Measurements from ENCODE around the gene CENPH. TPM values are rescaled to one million over a fixed set of nuclear protein-coding genes. Genes with fewer than 3 reads are reported as not detected.

Gene CENPH
- polyA plus RNA-seq, 1 of the 3 experiments (the other 2 are of a cell fraction): 14.6 TPM

GRCh38 chr5:69160651-69161050 lies 28.7 kb upstream of the CENPH start (continued):
- TF ChIP-seq, protein P1, sequence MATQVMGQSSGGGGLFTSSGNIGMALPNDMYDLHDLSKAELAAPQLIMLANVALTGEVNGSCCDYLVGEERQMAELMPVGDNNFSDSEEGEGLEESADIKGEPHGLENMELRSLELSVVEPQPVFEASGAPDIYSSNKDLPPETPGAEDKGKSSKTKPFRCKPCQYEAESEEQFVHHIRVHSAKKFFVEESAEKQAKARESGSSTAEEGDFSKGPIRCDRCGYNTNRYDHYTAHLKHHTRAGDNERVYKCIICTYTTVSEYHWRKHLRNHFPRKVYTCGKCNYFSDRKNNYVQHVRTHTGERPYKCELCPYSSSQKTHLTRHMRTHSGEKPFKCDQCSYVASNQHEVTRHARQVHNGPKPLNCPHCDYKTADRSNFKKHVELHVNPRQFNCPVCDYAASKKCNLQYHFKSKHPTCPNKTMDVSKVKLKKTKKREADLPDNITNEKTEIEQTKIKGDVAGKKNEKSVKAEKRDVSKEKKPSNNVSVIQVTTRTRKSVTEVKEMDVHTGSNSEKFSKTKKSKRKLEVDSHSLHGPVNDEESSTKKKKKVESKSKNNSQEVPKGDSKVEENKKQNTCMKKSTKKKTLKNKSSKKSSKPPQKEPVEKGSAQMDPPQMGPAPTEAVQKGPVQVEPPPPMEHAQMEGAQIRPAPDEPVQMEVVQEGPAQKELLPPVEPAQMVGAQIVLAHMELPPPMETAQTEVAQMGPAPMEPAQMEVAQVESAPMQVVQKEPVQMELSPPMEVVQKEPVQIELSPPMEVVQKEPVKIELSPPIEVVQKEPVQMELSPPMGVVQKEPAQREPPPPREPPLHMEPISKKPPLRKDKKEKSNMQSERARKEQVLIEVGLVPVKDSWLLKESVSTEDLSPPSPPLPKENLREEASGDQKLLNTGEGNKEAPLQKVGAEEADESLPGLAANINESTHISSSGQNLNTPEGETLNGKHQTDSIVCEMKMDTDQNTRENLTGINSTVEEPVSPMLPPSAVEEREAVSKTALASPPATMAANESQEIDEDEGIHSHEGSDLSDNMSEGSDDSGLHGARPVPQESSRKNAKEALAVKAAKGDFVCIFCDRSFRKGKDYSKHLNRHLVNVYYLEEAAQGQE (IDR thresholded peaks at IDR 0.05; ENCODE audit: low read depth, low read length): no peak

GRCh38 chr5:69166686-69167492 lies 22.5 kb upstream of the CENPH start, which contains the start of gene CCNB1:
Gene CCNB1 (plus strand): TSS chr5:69167150. CDS start chr5:69167263, 113 bp downstream.
- H3K9ac ChIP-seq: peak within 1 kb of the TSS; percentile 94
- peaks cover 10 to 11% of the 10 kb centered on the region in 2 experiments; a peak in 3 of 4 replicates for H3K4me1 ChIP-seq (ENCODE audit: control insufficient read depth in 1 of 2, insufficient read depth in 2 of 2, low read depth in 1 of 2, low read length in 1 of 2)
- WGBS (ENCODE audit: low lambda C conversion rate): 4% methylated on average over 31 of the region's 50 CpGs
- peaks cover 48% of the 10 kb centered on the region for H3K79me2 ChIP-seq (ENCODE audit: insufficient read depth)
- H3K27me3 ChIP-seq (ENCODE audit: insufficient read depth): no peaks in the 10 kb centered on the region
- peak within 1 kb of the TSS; percentile 95 for H3K4me2 ChIP-seq
- H3K36me3 ChIP-seq (replicated peaks in 1 of 2; ENCODE audit: control insufficient read depth in 1 of 2, insufficient read depth in 2 of 2, low read length in 1 of 2): peaks cover 13 to 22% of the 10 kb centered on the region in 2 experiments
- H3K9me2 ChIP-seq: no peaks in the 10 kb centered on the region
- H4K20me1 ChIP-seq (ENCODE audit: insufficient read depth): no peaks in the 10 kb centered on the region
- POLR2A ChIA-PET: interaction anchor here (0.6 to 2.8 kb wide), 5 partner anchors 12 to 213 kb away, joined by 3 to 8 read pairs (median 3); partner anchors contain the start of genes CENPH and SLC30A5
- peaks cover 4% of the 10 kb centered on the region for H3F3A ChIP-seq (replicated peaks; ENCODE audit: insufficient read depth)
- peak; percentile 98 for DNase-seq
- peak within 1 kb of the TSS; percentile 71 to 74 for H3K27ac ChIP-seq (ENCODE audit: low read depth in 2 of 2, low read length in 1 of 2)
- H3K4me3 ChIP-seq (ENCODE audit: low read depth in 2 of 2, low read length in 1 of 2): peak within 1 kb of the TSS; percentile 76 to 96
- H2AFZ ChIP-seq (ENCODE audit: low read depth): peak within 1 kb of the TSS; percentile 95
- CTCF ChIA-PET: interaction anchor here (0.8 to 1.6 kb wide), 3 partner anchors 8 to 14 kb away, joined by 3 to 5 read pairs (median 3); no protein-coding TSS in a partner anchor
- no peaks in the 10 kb centered on the region for H3K9me3 ChIP-seq
- TF ChIP-seq FOXJ3 (CRISPR knock-in tag; IDR thresholded peaks at IDR 0.05) (no peak), RXRA (IDR thresholded peaks at IDR 0.05; ENCODE audit: borderline replicate concordance, low read depth) (no peak), GABPA (IDR thresholded peaks at IDR 0.05; ENCODE audit: low read depth) (peak; percentile 49; the same call in 1 of the 2 replicates), SMC3 (IDR thresholded peaks at IDR 0.05; ENCODE audit: low read depth, low read length) (no peak), TCF12 (IDR thresholded peaks at IDR 0.05) (no peak), FOXM1 (IDR thresholded peaks at IDR 0.05; ENCODE audit: low read depth) (peak; percentile 100), NFIC (IDR thresholded peaks at IDR 0.05; ENCODE audit: borderline replicate concordance) (no peak), MXI1 (IDR thresholded peaks at IDR 0.05; ENCODE audit: low read depth, low read length) (peak; percentile 100), EZH2phosphoT487 (IDR thresholded peaks at IDR 0.05; ENCODE audit: borderline replicate concordance, low read depth) (no peak), EP300 (IDR thresholded peaks at IDR 0.05; ENCODE audit: borderline replicate concordance in 1 of 2, low read depth in 1 of 2, low read length in 1 of 2) (0 out of 4 replicates have a peak, but pooled peaks of 1 of the 2 experiments have one; percentile 8), FOSL2 (IDR thresholded peaks at IDR 0.05; ENCODE audit: borderline replicate concordance, low read depth) (no peak), TEAD4 (IDR thresholded peaks at IDR 0.05; ENCODE audit: borderline replicate concordance, insufficient read depth) (no peak), TAF1 (IDR thresholded peaks at IDR 0.05; ENCODE audit: borderline replicate concordance, low read depth, low read length) (peak; percentile 47; the same call in 1 of the 2 replicates), RFX5 (IDR thresholded peaks at IDR 0.05; ENCODE audit: low read length) (peak; percentile 92), YY1 (IDR thresholded peaks at IDR 0.05; ENCODE audit: low read depth) (no peak), NRF1 (IDR thresholded peaks at IDR 0.05; ENCODE audit: low read depth, low read length) (peak; percentile 84), GATA2 (CRISPR knock-in tag; IDR thresholded peaks at IDR 0.05) (no peak)
- TF ChIP-seq, protein P2, sequence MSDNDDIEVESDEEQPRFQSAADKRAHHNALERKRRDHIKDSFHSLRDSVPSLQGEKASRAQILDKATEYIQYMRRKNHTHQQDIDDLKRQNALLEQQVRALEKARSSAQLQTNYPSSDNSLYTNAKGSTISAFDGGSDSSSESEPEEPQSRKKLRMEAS (IDR thresholded peaks at IDR 0.05; ENCODE audit: low read depth): peak; percentile 98
- TF ChIP-seq, protein P3, sequence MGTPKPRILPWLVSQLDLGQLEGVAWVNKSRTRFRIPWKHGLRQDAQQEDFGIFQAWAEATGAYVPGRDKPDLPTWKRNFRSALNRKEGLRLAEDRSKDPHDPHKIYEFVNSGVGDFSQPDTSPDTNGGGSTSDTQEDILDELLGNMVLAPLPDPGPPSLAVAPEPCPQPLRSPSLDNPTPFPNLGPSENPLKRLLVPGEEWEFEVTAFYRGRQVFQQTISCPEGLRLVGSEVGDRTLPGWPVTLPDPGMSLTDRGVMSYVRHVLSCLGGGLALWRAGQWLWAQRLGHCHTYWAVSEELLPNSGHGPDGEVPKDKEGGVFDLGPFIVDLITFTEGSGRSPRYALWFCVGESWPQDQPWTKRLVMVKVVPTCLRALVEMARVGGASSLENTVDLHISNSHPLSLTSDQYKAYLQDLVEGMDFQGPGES (IDR thresholded peaks at IDR 0.05; ENCODE audit: low read depth, low read length): no peak; the same call in 1 of the 2 replicates
- TF ChIP-seq, protein P4, sequence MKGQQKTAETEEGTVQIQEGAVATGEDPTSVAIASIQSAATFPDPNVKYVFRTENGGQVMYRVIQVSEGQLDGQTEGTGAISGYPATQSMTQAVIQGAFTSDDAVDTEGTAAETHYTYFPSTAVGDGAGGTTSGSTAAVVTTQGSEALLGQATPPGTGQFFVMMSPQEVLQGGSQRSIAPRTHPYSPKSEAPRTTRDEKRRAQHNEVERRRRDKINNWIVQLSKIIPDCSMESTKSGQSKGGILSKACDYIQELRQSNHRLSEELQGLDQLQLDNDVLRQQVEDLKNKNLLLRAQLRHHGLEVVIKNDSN (IDR thresholded peaks at IDR 0.05; ENCODE audit: borderline replicate concordance, low read depth): peak; percentile 90
- TF ChIP-seq, protein P5, sequence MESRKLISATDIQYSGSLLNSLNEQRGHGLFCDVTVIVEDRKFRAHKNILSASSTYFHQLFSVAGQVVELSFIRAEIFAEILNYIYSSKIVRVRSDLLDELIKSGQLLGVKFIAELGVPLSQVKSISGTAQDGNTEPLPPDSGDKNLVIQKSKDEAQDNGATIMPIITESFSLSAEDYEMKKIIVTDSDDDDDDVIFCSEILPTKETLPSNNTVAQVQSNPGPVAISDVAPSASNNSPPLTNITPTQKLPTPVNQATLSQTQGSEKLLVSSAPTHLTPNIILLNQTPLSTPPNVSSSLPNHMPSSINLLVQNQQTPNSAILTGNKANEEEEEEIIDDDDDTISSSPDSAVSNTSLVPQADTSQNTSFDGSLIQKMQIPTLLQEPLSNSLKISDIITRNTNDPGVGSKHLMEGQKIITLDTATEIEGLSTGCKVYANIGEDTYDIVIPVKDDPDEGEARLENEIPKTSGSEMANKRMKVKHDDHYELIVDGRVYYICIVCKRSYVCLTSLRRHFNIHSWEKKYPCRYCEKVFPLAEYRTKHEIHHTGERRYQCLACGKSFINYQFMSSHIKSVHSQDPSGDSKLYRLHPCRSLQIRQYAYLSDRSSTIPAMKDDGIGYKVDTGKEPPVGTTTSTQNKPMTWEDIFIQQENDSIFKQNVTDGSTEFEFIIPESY (IDR thresholded peaks at IDR 0.05; ENCODE audit: borderline replicate concordance, low read depth): no peak

All from SK-N-SH (cell line).